K562 (cell line): ENCODE results near the gene TRAF1. TPM values are rescaled to one million over a fixed set of nuclear protein-coding genes. Genes with fewer than 3 reads are reported as not detected.

Source experiments
- ATAC-seq: fragments of 200-7000 bp; cut with Tn5 transposase; 3 replicates; pipeline ENCODE4 v1.9.1; 2020; ENCODE audit warnings: moderate library complexity
- BruUV-seq: library from RNA; stranded (reverse); fragments of 400-500 nt; replicated peaks from 2 replicates; lab custom pipeline; 2021; lab: Mats Ljungman, UMichigan
- CTCF ChIA-PET: fragments of 300-600 bp; formaldehyde crosslinking; extraction: SDS; loops from one replicate; lab custom pipeline; 2021; ENCODE audit warnings: low intra/inter-chr PET ratio; lab: Yijun Ruan, JAX
- POLR2A ChIA-PET: fragments of 300-600, 350-650 bp; sonication (Branson Sonifier 250); formaldehyde crosslinking; extraction: SDS; loops from one replicate; lab custom pipeline; 2021; ENCODE audit warnings: antibody characterized with exemption, inconsistent platforms; lab: Yijun Ruan, JAX
- DNase-seq, 4 experiments: peaks; one replicate each; pipeline versions ENCODE4 v3.0.0 to v3.0.0-alpha.2; 2011 to 2018; ENCODE audit warnings: low spot score in 3 of 4, mixed read lengths in 3 of 4; ENCODE audit errors: extremely low read depth in 1 of 4
- FAIRE-seq: peaks from 2 replicates; lab custom pipeline; 2011; peaks lifted over from hg19 to GRCh38; lab: Jason Lieb, UNC
- H2AFZ ChIP-seq: 2 replicates; pipeline ENCODE4 v1.6.0; 2011; ENCODE audit warnings: low read depth, low read length, control low read depth, inconsistent platforms
- H3K27ac ChIP-seq: fragments of 200-600 bp; 3 replicates; pipeline ENCODE4 v1.8.0; 2011; ENCODE audit warnings: low read depth, mild to moderate bottlenecking, control low read depth, inconsistent platforms, low read length, moderate library complexity, mixed read lengths; ENCODE audit errors: extremely low read depth
- H3K27me3 ChIP-seq, 2 experiments: fragments of 300-600 bp in 1 of 2; 2 replicates in 1 of 2; 3 replicates in 1 of 2; pipeline versions ENCODE4 v1.6.0 to v1.8.0; 2011; ENCODE audit warnings: inconsistent platforms in 2 of 2, low read length in 2 of 2, mild to moderate bottlenecking in 1 of 2, mixed read lengths in 1 of 2, moderate library complexity in 1 of 2; ENCODE audit not compliant: control insufficient read depth in 2 of 2, insufficient read depth in 2 of 2
- H3K36me3 ChIP-seq: fragments of 300-600 bp; 3 replicates; pipeline ENCODE4 v1.8.0; 2011; ENCODE audit warnings: mild to moderate bottlenecking, low read length, inconsistent platforms; ENCODE audit not compliant: control insufficient read depth, insufficient read depth
- H3K4me1 ChIP-seq, 2 experiments: fragments of 200-600 bp in 1 of 2; replicated peaks in 1 of 2; 2 replicates in 1 of 2; 3 replicates in 1 of 2; pipeline versions ENCODE4 v1.5.1 to v1.8.0; 2011; ENCODE audit warnings: inconsistent platforms in 2 of 2, low read length in 2 of 2, mild to moderate bottlenecking in 1 of 2, mixed read lengths in 1 of 2, moderate library complexity in 1 of 2; ENCODE audit not compliant: control insufficient read depth in 2 of 2, insufficient read depth in 2 of 2
- H3K4me2 ChIP-seq: 2 replicates; pipeline ENCODE4 v1.6.1; 2011; ENCODE audit warnings: low read length, control low read depth, inconsistent platforms, mixed read lengths; ENCODE audit not compliant: insufficient read depth
- H3K4me3 ChIP-seq: fragments of 200-600 bp; sonication (generic), shearing (Covaris generic); 2 replicates; pipeline ENCODE4 v1.5.1; 2016; ENCODE audit warnings: control low read depth, inconsistent platforms
- H3K79me2 ChIP-seq: fragments of 200-600 bp; 3 replicates; pipeline ENCODE4 v1.8.0; 2011; ENCODE audit warnings: low read length, inconsistent platforms; ENCODE audit not compliant: control insufficient read depth, insufficient read depth
- H3K9ac ChIP-seq, 2 experiments: 2 replicates each; pipeline versions ENCODE4 v1.6.0 to v1.6.1; 2011; ENCODE audit warnings: low read depth in 2 of 2, low read length in 2 of 2, control low read depth in 1 of 2, inconsistent platforms in 1 of 2, mild to moderate bottlenecking in 1 of 2, mixed read lengths in 1 of 2; ENCODE audit not compliant: insufficient read depth in 1 of 2
- H3K9me1 ChIP-seq: one replicate; pipeline ENCODE4 v1.6.0; 2011; ENCODE audit warnings: inconsistent platforms, mild to moderate bottlenecking, low read length, moderate library complexity; ENCODE audit not compliant: control insufficient read depth, insufficient read depth
- H3K9me3 ChIP-seq: replicated peaks from 2 replicates; pipeline ENCODE4 v1.5.1; 2011; ENCODE audit warnings: low read depth, low read length, inconsistent platforms; ENCODE audit not compliant: control insufficient read depth, insufficient read depth
- H4K20me1 ChIP-seq: replicated peaks from 2 replicates; pipeline ENCODE4 v1.6.1; 2011; ENCODE audit warnings: low read length, inconsistent platforms, mixed read lengths; ENCODE audit not compliant: control insufficient read depth, insufficient read depth
- E2F3 ChIP-seq: fragments of 250-450 bp; sonication (Bioruptor Pico); IDR thresholded peaks from 2 replicates; pipeline ENCODE4 v1.4.0; 2020; ENCODE audit warnings: mild to moderate bottlenecking
- ZKSCAN1 ChIP-seq: fragments of 150-350 bp; IDR thresholded peaks from 2 replicates; pipeline ENCODE4 v1.6.1; 2016; ENCODE audit warnings: low read depth, low read length
- WGBS: fragments of 100-300 bp; shearing (Covaris generic); methylation state at CpG from one replicate; pipeline ENCODE4 v1.1.6; 2016; ENCODE audit warnings: low coverage, mixed read lengths; ENCODE audit not compliant: insufficient coverage; ENCODE audit errors: missing lambda C conversion rate; 5-methylcytosine and 5-hydroxymethylcytosine counted together
- in situ Hi-C: fragments of 300-500 bp; cut with MboI; formaldehyde crosslinking; loops from 4 replicates; pipeline ENCODE4 v1.15.0; 2018; ENCODE audit warnings: inconsistent platforms, mixed read lengths
- intact Hi-C: fragments of 100-400 bp; cut with micrococcal nuclease; formaldehyde crosslinking; loops from 2 replicates; pipeline ENCODE4 v1.14.2; 2022
- polyA plus RNA-seq, 8 experiments: library from polyadenylated mRNA; depleted of rRNA in 4 of 8; stranded (reverse) in 5 of 8; unstranded in 3 of 8; fragments of >200 nt; fragmentation: Nextera tagmentation in 2 of 8; fragmentation: Illumina TruSeq in 1 of 8; extraction: Ambion mirVana in 2 of 8; extraction: Trizol in 1 of 8; gene quantifications; 2 replicates each; pipeline versions ENCODE4 v1.2.1 to v1.2.3, GENCODE V29; 2011 to 2014; ENCODE audit warnings: inconsistent platforms in 1 of 8, missing spikeins in 1 of 8
- total RNA-seq, 7 experiments: library from RNA; depleted of rRNA in 6 of 7; stranded (reverse); fragments of >200 nt in 6 of 7; fragmentation: Illumina TruSeq in 2 of 7; extraction: Trizol in 2 of 7; gene quantifications; 2 replicates each; pipeline versions ENCODE4 v1.2.1 to v1.2.3, GENCODE V29; 2011 to 2021; ENCODE audit warnings: low replicate concordance in 1 of 7
- TF ChIP-seq, protein P1 (sequence below): sonication (generic); formaldehyde crosslinking; IDR thresholded peaks from 2 replicates; pipeline ENCODE4 v1.8.1; 2023; ENCODE audit warnings: mild to moderate bottlenecking, missing genetic modification reagents

The TRAF1 gene
- total and polyA plus RNA-seq, 9 of the 15 experiments (the other 6 are each of a cell fraction or from before 2014, with no cell fraction given), result 0.01 to 1.1 (median 0.04) TPM; not detected in 2

- in situ Hi-C loops, result loop anchor here (25.0 kb wide), 1 partner anchor 313 kb away; no protein-coding TSS in a partner anchor
These were observed 1.7 kb downstream of the TRAF1 start for GRCh38 chr9:120924698-120925534.

More at GRCh38 chr9:120924698-120925534, 1.7 kb downstream of the TRAF1 start:
- TF ChIP-seq, protein P1, sequence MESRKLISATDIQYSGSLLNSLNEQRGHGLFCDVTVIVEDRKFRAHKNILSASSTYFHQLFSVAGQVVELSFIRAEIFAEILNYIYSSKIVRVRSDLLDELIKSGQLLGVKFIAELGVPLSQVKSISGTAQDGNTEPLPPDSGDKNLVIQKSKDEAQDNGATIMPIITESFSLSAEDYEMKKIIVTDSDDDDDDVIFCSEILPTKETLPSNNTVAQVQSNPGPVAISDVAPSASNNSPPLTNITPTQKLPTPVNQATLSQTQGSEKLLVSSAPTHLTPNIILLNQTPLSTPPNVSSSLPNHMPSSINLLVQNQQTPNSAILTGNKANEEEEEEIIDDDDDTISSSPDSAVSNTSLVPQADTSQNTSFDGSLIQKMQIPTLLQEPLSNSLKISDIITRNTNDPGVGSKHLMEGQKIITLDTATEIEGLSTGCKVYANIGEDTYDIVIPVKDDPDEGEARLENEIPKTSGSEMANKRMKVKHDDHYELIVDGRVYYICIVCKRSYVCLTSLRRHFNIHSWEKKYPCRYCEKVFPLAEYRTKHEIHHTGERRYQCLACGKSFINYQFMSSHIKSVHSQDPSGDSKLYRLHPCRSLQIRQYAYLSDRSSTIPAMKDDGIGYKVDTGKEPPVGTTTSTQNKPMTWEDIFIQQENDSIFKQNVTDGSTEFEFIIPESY (CRISPR knock-in tag), result peak; percentile 70; the same call in 1 of the 2 replicates
- TF ChIP-seq ZKSCAN1, result 0 out of 2 replicates have a peak, but pooled peaks have one; percentile 40
- no peak for TF ChIP-seq E2F3
- peak overlapping the region in 1 of 2 experiments; percentile 54; a peak in 1 of 4 replicates for H3K9ac ChIP-seq
- no peaks in the 10 kb centered on the region for H4K20me1 ChIP-seq
- CTCF ChIA-PET, result no interaction called here
- no peaks in the 10 kb centered on the region for H3K36me3 ChIP-seq
- intact Hi-C loops, result no loop called here
- no peaks in the 10 kb centered on the region for H3K9me3 ChIP-seq
- peaks cover 12 to 32% of the 10 kb centered on the region in 2 experiments for H3K4me1 ChIP-seq
- FAIRE-seq, result peak; percentile 29
- POLR2A ChIA-PET, result no interaction called here
- no peak overlapping the region for H3K4me2 ChIP-seq
- ATAC-seq, result no peak
- no peaks in the 10 kb centered on the region for H3K9me1 ChIP-seq
- no peaks in the 10 kb centered on the region for H3K79me2 ChIP-seq
- H2AFZ ChIP-seq, result no peak overlapping the region
- H3K27ac ChIP-seq, result no peak overlapping the region
- no TSS peak for BruUV-seq
- no peak overlapping the region for H3K4me3 ChIP-seq
- H3K27me3 ChIP-seq, result no peaks in the 10 kb centered on the region
- no peak for DNase-seq
- 67% methylated on average over 11 of the region's 11 CpGs for WGBS
